Measurements from ENCODE around the gene ATXN1.
"Not testable (repeated sequence)": the region's sequence is repeated elsewhere in the genome, so short reads cannot be mapped to it uniquely, and the experiment has no call there.

ATXN1 gene

GRCh38 chr6:16291739-16292138 is 469.5 kb downstream of the ATXN1 start:
- no peak for DNase-seq

GRCh38 chr6:16288163-16288562 is 473.1 kb downstream of the ATXN1 start:
- no peak for DNase-seq

- DNase-seq = peak; percentile 32
Measured at GRCh38 chr6:16286151-16286522, 475.1 kb downstream of the ATXN1 start.

- DNase-seq = no peak
Measured at GRCh38 chr6:16285467-16286150, 475.7 kb downstream of the ATXN1 start.

GRCh38 chr6:16284472-16284871 is 476.8 kb downstream of the ATXN1 start:
- no peak for DNase-seq

GRCh38 chr6:16282370-16282769 is 478.9 kb downstream of the ATXN1 start:
- DNase-seq = no peak

GRCh38 chr6:16279243-16279642 is 482.0 kb downstream of the ATXN1 start:
- DNase-seq = no peak

- no peak for DNase-seq
Measured at GRCh38 chr6:16278750-16279149, 482.5 kb downstream of the ATXN1 start.

- DNase-seq = peak; percentile 37
Measured at GRCh38 chr6:16278048-16278724, 483.1 kb downstream of the ATXN1 start.

GRCh38 chr6:16277101-16277981 is 483.9 kb downstream of the ATXN1 start:
- DNase-seq = peak; percentile 74

GRCh38 chr6:16274885-16275589 is 486.2 kb downstream of the ATXN1 start:
- no peak for DNase-seq

- no peak for DNase-seq
Measured at GRCh38 chr6:16274483-16274882, 486.8 kb downstream of the ATXN1 start.

GRCh38 chr6:16273256-16273655 is 488.0 kb downstream of the ATXN1 start:
- no peak for DNase-seq

- DNase-seq = no peak
Measured at GRCh38 chr6:16272201-16272600, 489.1 kb downstream of the ATXN1 start.

GRCh38 chr6:16271428-16271827 is 489.8 kb downstream of the ATXN1 start:
- no peak for DNase-seq

GRCh38 chr6:16270178-16270794 is 491.0 kb downstream of the ATXN1 start:
- DNase-seq = no peak

- not testable (repeated sequence) for DNase-seq
Measured at GRCh38 chr6:16269442-16270070, 491.7 kb downstream of the ATXN1 start.

GRCh38 chr6:16267428-16268263 is 493.6 kb downstream of the ATXN1 start:
- DNase-seq = peak; percentile 10

GRCh38 chr6:16265351-16266341 is 495.6 kb downstream of the ATXN1 start:
- no peak for DNase-seq

- DNase-seq = no peak
Measured at GRCh38 chr6:16264785-16265184, 496.5 kb downstream of the ATXN1 start.
